ENCODE measurements around the gene TPSB2.
"Not testable (repeated sequence)": the region's sequence is repeated elsewhere in the genome, so short reads cannot be mapped to it uniquely, and the experiment has no call there.

The TPSB2 gene

GRCh38 chr16:1239575-1239974 lies 9.6 kb upstream of the TPSB2 start:
- not testable (repeated sequence) for DNase-seq

GRCh38 chr16:1238909-1239308 lies 8.9 kb upstream of the TPSB2 start:
- not testable (repeated sequence) for DNase-seq

- DNase-seq: no peak
These were observed 8.0 kb upstream of the TPSB2 start for GRCh38 chr16:1237990-1238389.

GRCh38 chr16:1236659-1237058 lies 6.7 kb upstream of the TPSB2 start:
- DNase-seq: not testable (repeated sequence)

- not testable (repeated sequence) for DNase-seq
These were observed 2.2 kb upstream of the TPSB2 start for GRCh38 chr16:1232049-1232748.

- DNase-seq: not testable (repeated sequence)
These were observed 1.3 kb upstream of the TPSB2 start for GRCh38 chr16:1231301-1231700.

- DNase-seq: not testable (repeated sequence)
These were observed 658 bp upstream of the TPSB2 start for GRCh38 chr16:1230471-1231212.

- DNase-seq: not testable (repeated sequence)
These were observed 508 bp downstream of the TPSB2 start for GRCh38 chr16:1229476-1229875.

GRCh38 chr16:1228227-1228626 lies 1.8 kb downstream of the TPSB2 start:
- DNase-seq: not testable (repeated sequence)

- DNase-seq: not testable (repeated sequence)
These were observed 3.3 kb downstream of the TPSB2 start for GRCh38 chr16:1226692-1227091.

GRCh38 chr16:1225728-1226311 lies 4.2 kb downstream of the TPSB2 start:
- DNase-seq: not testable (repeated sequence)

GRCh38 chr16:1225051-1225451 lies 4.9 kb downstream of the TPSB2 start, which contains the start of gene TPSG1:
Gene TPSG1 (minus strand): TSS chr16:1225268. CDS start chr16:1225252, 16 bp downstream.
- no peak for DNase-seq

- DNase-seq: no peak
These were observed 5.4 kb downstream of the TPSB2 start for GRCh38 chr16:1224558-1224957.

- DNase-seq: no peak
These were observed 6.4 kb downstream of the TPSB2 start for GRCh38 chr16:1223355-1224214.

- no peak for DNase-seq
These were observed 7.2 kb downstream of the TPSB2 start for GRCh38 chr16:1222553-1223354.

GRCh38 chr16:1221628-1222552 lies 8.1 kb downstream of the TPSB2 start:
- DNase-seq: no peak

- DNase-seq: no peak
These were observed 8.9 kb downstream of the TPSB2 start for GRCh38 chr16:1220841-1221627.

GRCh38 chr16:1220098-1220728 lies 9.8 kb downstream of the TPSB2 start:
- DNase-seq: no peak

GRCh38 chr16:1218930-1219611 lies 10.9 kb downstream of the TPSB2 start:
- DNase-seq: no peak

All from GDM1 (cell line).